Keratinocyte (primary cell): Measurements from ENCODE around the gene LRRC43. TPM values are rescaled to one million over a fixed set of nuclear protein-coding genes. Genes with fewer than 3 reads are reported as not detected.

ENCODE experiments used
- DNase-seq: peaks from one replicate; pipeline ENCODE4 v3.0.0-alpha.2; 2011; ENCODE audit warnings: low read depth, missing footprints, low spot score
- FAIRE-seq: peaks from 2 replicates; lab custom pipeline; 2011; peaks lifted over from hg19 to GRCh38; lab: Jason Lieb, UNC
- H2AFZ ChIP-seq: 2 replicates; pipeline ENCODE4 v1.6.0; 2012; ENCODE audit warnings: low read length, control low read depth, inconsistent platforms; ENCODE audit not compliant: control insufficient read depth
- H3K27ac ChIP-seq: 2 replicates; pipeline ENCODE4 v1.5.1; 2011; ENCODE audit warnings: low read length; ENCODE audit not compliant: control insufficient read depth, insufficient read depth
- H3K27me3 ChIP-seq: 3 replicates; pipeline ENCODE4 v1.6.0; 2011; ENCODE audit warnings: low read length; ENCODE audit not compliant: control insufficient read depth, insufficient read depth; ENCODE audit errors: extremely low read depth
- H3K36me3 ChIP-seq, 2 experiments: 2 replicates in 1 of 2; 3 replicates in 1 of 2; pipeline ENCODE4 v1.5.1; 2011; ENCODE audit warnings: low read length in 2 of 2, mild to moderate bottlenecking in 1 of 2; ENCODE audit not compliant: control insufficient read depth in 2 of 2, insufficient read depth in 2 of 2; ENCODE audit errors: extremely low read depth in 1 of 2
- H3K4me1 ChIP-seq: 3 replicates; pipeline ENCODE4 v1.5.1; 2011; ENCODE audit warnings: low read length; ENCODE audit not compliant: control insufficient read depth, insufficient read depth; ENCODE audit errors: extremely low read depth
- H3K4me2 ChIP-seq: 3 replicates; pipeline ENCODE4 v1.6.0; 2011; ENCODE audit warnings: low read depth, low read length; ENCODE audit not compliant: control insufficient read depth, insufficient read depth; ENCODE audit errors: extremely low read depth
- H3K4me3 ChIP-seq, 3 experiments: fragments of 200-600 bp in 1 of 3; sonication (generic) in 1 of 3; 2 replicates in 2 of 3; 3 replicates in 1 of 3; pipeline ENCODE4 v1.5.1; 2011 to 2016; ENCODE audit warnings: low read length in 3 of 3, mild to moderate bottlenecking in 3 of 3, control low read depth in 2 of 3, inconsistent platforms in 1 of 3, low read depth in 1 of 3, mixed read lengths in 1 of 3, mixed run types in 1 of 3, moderate library complexity in 1 of 3; ENCODE audit not compliant: control insufficient read depth in 2 of 3, insufficient read depth in 2 of 3; ENCODE audit errors: extremely low read depth in 1 of 3
- H3K79me2 ChIP-seq: 2 replicates; pipeline ENCODE4 v1.6.0; 2012; ENCODE audit warnings: low read length; ENCODE audit not compliant: control insufficient read depth, insufficient read depth
- H3K9ac ChIP-seq: 3 replicates; pipeline ENCODE4 v1.6.0; 2011; ENCODE audit warnings: low read length; ENCODE audit not compliant: control insufficient read depth, insufficient read depth; ENCODE audit errors: extremely low read depth
- H3K9me1 ChIP-seq: 3 replicates; pipeline ENCODE4 v1.6.0; 2011; ENCODE audit warnings: low read length; ENCODE audit not compliant: control insufficient read depth, insufficient read depth; ENCODE audit errors: extremely low read depth
- H3K9me3 ChIP-seq: 2 replicates; pipeline ENCODE4 v1.5.1; 2012; ENCODE audit warnings: low read depth, low read length; ENCODE audit not compliant: control insufficient read depth
- H4K20me1 ChIP-seq: 3 replicates; pipeline ENCODE4 v1.6.0; 2011; ENCODE audit warnings: low read length; ENCODE audit not compliant: control insufficient read depth, insufficient read depth; ENCODE audit errors: extremely low read depth
- EZH2 ChIP-seq: IDR thresholded peaks from one replicate; pipeline ENCODE4 v1.6.1; 2012; ENCODE audit warnings: inconsistent platforms, mild to moderate bottlenecking, low read length, moderate library complexity
- dilution Hi-C: fragments of 300-500 bp; cut with MboI; formaldehyde crosslinking; loops from one replicate; pipeline ENCODE4 v1.7.0; 2020; ENCODE audit warnings: low sequenced_read_pairs; ENCODE audit not compliant: extremely low pct_ligation_motif_present
- polyA plus RNA-seq, 5 experiments: library from polyadenylated mRNA; depleted of rRNA in 3 of 5; stranded (reverse) in 3 of 5; stranded (forward) in 1 of 5; unstranded in 1 of 5; fragments of >200 nt; gene quantifications; 1 replicate in 1 of 5; 2 replicates in 3 of 5; 3 replicates in 1 of 5; pipeline versions ENCODE4 v1.2.1 to v1.2.3, GENCODE V29; 2011 to 2012; ENCODE audit warnings: missing spikeins in 2 of 5, low read depth in 1 of 5, low replicate concordance in 1 of 5
- TF ChIP-seq, protein P1 (sequence below), 3 experiments: IDR thresholded peaks in 1 of 3; conservative IDR thresholded peaks in 1 of 3; optimal IDR thresholded peaks in 1 of 3; 2 replicates in 2 of 3; 3 replicates in 1 of 3; pipeline versions ENCODE3 to v1.5.1; 2011; ENCODE audit warnings: low read length in 3 of 3, mild to moderate bottlenecking in 3 of 3, moderate library complexity in 2 of 3, control low read depth in 1 of 3, inconsistent platforms in 1 of 3; ENCODE audit not compliant: insufficient read depth in 2 of 3; ENCODE audit errors: extremely low read depth in 1 of 3

LRRC43 gene
- polyA plus RNA-seq, 1 donor (not counting 4 experiments of a cell fraction or from before 2014, with no cell fraction given): 0.45 TPM

DNA sequence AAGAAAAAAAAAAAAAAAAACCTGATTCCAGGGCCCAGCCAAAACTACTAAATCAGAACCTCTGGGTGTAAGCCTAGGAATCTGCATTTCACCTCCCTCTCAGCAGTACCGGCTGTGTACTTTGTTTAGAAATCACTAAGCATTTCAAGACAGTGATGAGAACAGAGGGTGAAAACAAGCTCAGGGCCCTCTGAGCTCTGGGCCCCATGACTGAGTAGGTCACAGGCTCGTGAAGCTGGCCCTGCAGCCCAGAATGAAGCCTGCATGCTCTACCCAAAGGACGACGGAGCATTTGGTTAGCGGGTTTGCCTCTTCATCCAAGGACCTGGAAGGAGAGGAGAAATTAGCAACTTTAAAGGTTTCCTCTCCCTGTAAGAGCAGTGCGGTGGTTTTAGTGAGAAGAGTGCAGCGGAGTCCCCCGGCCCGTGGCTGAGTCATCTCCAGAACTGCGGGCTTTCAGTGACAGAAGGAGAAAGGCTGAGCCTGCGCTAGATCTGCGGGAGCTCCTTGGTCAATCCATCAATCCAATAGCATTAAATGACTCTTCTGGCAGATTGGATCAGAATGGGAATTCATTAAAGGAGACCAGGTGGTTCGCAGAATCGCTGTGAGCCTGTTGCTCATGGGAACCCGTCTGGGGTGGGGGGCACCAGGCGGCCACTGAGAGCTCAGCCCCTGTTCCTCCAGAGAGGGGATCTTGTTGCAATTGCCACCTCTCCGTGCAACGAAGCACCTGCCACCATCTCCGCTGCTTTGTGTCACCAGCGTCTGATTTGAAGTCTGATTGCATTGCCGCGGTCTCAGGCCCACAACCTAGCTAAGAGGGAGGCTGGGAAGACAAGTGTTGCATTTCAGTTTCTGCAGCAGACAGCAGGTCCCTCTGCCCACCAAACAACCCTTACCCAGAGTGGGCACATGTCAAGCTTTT lies 16.2 kb upstream of the LRRC43 start:
- DNase-seq (no peak), FAIRE-seq (no peak)
- no peaks in the 10 kb centered on the region for H3K9me3 ChIP-seq
- no peak overlapping the region for H3K4me3 ChIP-seq
- H3K27me3 ChIP-seq: peaks cover 2% of the 10 kb centered on the region
- H2AFZ ChIP-seq: no peak overlapping the region
- no peaks in the 10 kb centered on the region for H4K20me1 ChIP-seq
- H3K36me3 ChIP-seq: no peaks in the 10 kb centered on the region
- no peaks in the 10 kb centered on the region for H3K9me1 ChIP-seq
- no peak overlapping the region for H3K27ac ChIP-seq
- no peak overlapping the region for H3K4me2 ChIP-seq
- no peaks in the 10 kb centered on the region for H3K4me1 ChIP-seq
- H3K79me2 ChIP-seq: no peaks in the 10 kb centered on the region
- dilution Hi-C loops: no loop called here
- TF ChIP-seq, protein P1, sequence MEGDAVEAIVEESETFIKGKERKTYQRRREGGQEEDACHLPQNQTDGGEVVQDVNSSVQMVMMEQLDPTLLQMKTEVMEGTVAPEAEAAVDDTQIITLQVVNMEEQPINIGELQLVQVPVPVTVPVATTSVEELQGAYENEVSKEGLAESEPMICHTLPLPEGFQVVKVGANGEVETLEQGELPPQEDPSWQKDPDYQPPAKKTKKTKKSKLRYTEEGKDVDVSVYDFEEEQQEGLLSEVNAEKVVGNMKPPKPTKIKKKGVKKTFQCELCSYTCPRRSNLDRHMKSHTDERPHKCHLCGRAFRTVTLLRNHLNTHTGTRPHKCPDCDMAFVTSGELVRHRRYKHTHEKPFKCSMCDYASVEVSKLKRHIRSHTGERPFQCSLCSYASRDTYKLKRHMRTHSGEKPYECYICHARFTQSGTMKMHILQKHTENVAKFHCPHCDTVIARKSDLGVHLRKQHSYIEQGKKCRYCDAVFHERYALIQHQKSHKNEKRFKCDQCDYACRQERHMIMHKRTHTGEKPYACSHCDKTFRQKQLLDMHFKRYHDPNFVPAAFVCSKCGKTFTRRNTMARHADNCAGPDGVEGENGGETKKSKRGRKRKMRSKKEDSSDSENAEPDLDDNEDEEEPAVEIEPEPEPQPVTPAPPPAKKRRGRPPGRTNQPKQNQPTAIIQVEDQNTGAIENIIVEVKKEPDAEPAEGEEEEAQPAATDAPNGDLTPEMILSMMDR (optimal IDR thresholded peaks at IDR 0.05 in 1 of 3, IDR thresholded peaks at IDR 0.05 in 1 of 3, conservative IDR thresholded peaks at IDR 0.05 in 1 of 3; ENCODE audit: extremely low read depth in 1 of 3, insufficient read depth in 2 of 3, low read length in 3 of 3): no peak
- TF ChIP-seq EZH2: no peak
- no peak overlapping the region for H3K9ac ChIP-seq

GRCh38 chr12:122167356-122167925 lies 15.5 kb upstream of the LRRC43 start:
- no peak for FAIRE-seq
- H4K20me1 ChIP-seq: no peaks in the 10 kb centered on the region
- no peak for TF ChIP-seq EZH2
- TF ChIP-seq, protein P1 (optimal IDR thresholded peaks at IDR 0.05 in 1 of 3, IDR thresholded peaks at IDR 0.05 in 1 of 3, conservative IDR thresholded peaks at IDR 0.05 in 1 of 3; ENCODE audit: extremely low read depth in 1 of 3, insufficient read depth in 2 of 3, low read length in 3 of 3): no peak

More at GRCh38 chr12:122167356-122167925, 15.5 kb upstream of the LRRC43 start:
- DNase-seq: no peak
- Histone ChIP-seq H3K4me3 (no peak overlapping the region), H3K9me1 (no peaks in the 10 kb centered on the region), H3K4me1 (no peaks in the 10 kb centered on the region), H3K27ac (no peak overlapping the region), H3K36me3 (no peaks in the 10 kb centered on the region), H2AFZ (no peak overlapping the region), H3K4me2 (no peak overlapping the region), H3K79me2 (no peaks in the 10 kb centered on the region), H3K9ac (no peak overlapping the region), H3K27me3 (peaks cover 2% of the 10 kb centered on the region), H3K9me3 (no peaks in the 10 kb centered on the region)
- dilution Hi-C loops: no loop called here
